ENCODE results near the gene MAP3K19. TPM values are rescaled to one million over a fixed set of nuclear protein-coding genes. Genes with fewer than 3 reads are reported as not detected.
A peak's percentile ranks its signal among the peaks of the same experiment; 100 is the strongest.

Gene MAP3K19
- total RNA-seq, 1 donor from 2014 or later = not detected

GRCh38 chr2:135002836-135003235 lies 44.4 kb downstream of the MAP3K19 start:
- TF ChIP-seq CTCF (IDR thresholded peaks at IDR 0.05; ENCODE audit: unreplicated experiment) = no peak
- H3K27me3 Mint-ChIP-seq (ENCODE audit: unreplicated experiment) = no peaks in the 10 kb centered on the region
- no peaks in the 10 kb centered on the region for H3K36me3 Mint-ChIP-seq (ENCODE audit: low read depth, unreplicated experiment)

GRCh38 chr2:134999521-134999920 lies 47.7 kb downstream of the MAP3K19 start:
- no peaks in the 10 kb centered on the region for H3K9me3 Mint-ChIP-seq (ENCODE audit: unreplicated experiment)
- TF ChIP-seq CTCF (IDR thresholded peaks at IDR 0.05; ENCODE audit: unreplicated experiment) = no peak
- no peaks in the 10 kb centered on the region for H3K36me3 Mint-ChIP-seq (ENCODE audit: low read depth, unreplicated experiment)
- DNase-seq (ENCODE audit: low spot score) = no peak
- no peaks in the 10 kb centered on the region for H3K4me1 Mint-ChIP-seq (ENCODE audit: unreplicated experiment)
- no peaks in the 10 kb centered on the region for H3K27me3 Mint-ChIP-seq (ENCODE audit: unreplicated experiment)
- H3K4me3 Mint-ChIP-seq (ENCODE audit: unreplicated experiment) = no peak overlapping the region
- no peak overlapping the region for H3K27ac Mint-ChIP-seq (ENCODE audit: unreplicated experiment)

More at GRCh38 chr2:135002836-135003235, 44.4 kb downstream of the MAP3K19 start:
- Mint-ChIP-seq H3K4me3 (ENCODE audit: unreplicated experiment) (no peak overlapping the region), H3K9me3 (ENCODE audit: unreplicated experiment) (no peaks in the 10 kb centered on the region), H3K4me1 (ENCODE audit: unreplicated experiment) (no peaks in the 10 kb centered on the region), H3K27ac (ENCODE audit: unreplicated experiment) (no peak overlapping the region)
- no peak for DNase-seq (ENCODE audit: low spot score)

GRCh38 chr2:134988994-134989605 lies 58.1 kb downstream of the MAP3K19 start:
- Mint-ChIP-seq H3K4me3 (ENCODE audit: unreplicated experiment) (no peak overlapping the region), H3K36me3 (ENCODE audit: low read depth, unreplicated experiment) (peaks cover 3% of the 10 kb centered on the region), H3K4me1 (ENCODE audit: unreplicated experiment) (no peaks in the 10 kb centered on the region), H3K27me3 (ENCODE audit: unreplicated experiment) (peaks cover 3% of the 10 kb centered on the region), H3K9me3 (ENCODE audit: unreplicated experiment) (peaks cover 2% of the 10 kb centered on the region), H3K27ac (ENCODE audit: unreplicated experiment) (no peak overlapping the region)
- TF ChIP-seq CTCF (IDR thresholded peaks at IDR 0.05; ENCODE audit: unreplicated experiment) = peak; percentile 31
- no peak for DNase-seq (ENCODE audit: low spot score)

- Mint-ChIP-seq H3K4me3 (ENCODE audit: unreplicated experiment) (no peak overlapping the region), H3K27me3 (ENCODE audit: unreplicated experiment) (peaks cover 4% of the 10 kb centered on the region), H3K27ac (ENCODE audit: unreplicated experiment) (no peak overlapping the region), H3K36me3 (ENCODE audit: low read depth, unreplicated experiment) (peaks cover 6% of the 10 kb centered on the region), H3K4me1 (ENCODE audit: unreplicated experiment) (no peaks in the 10 kb centered on the region), H3K9me3 (ENCODE audit: unreplicated experiment) (peaks cover 7% of the 10 kb centered on the region)
- DNase-seq (ENCODE audit: low spot score) = no peak
- no peak for TF ChIP-seq CTCF (IDR thresholded peaks at IDR 0.05; ENCODE audit: unreplicated experiment)
These were observed 62.2 kb downstream of the MAP3K19 start for GRCh38 chr2:134985061-134985460.

- Mint-ChIP-seq H3K9me3 (ENCODE audit: unreplicated experiment) (peaks cover 7% of the 10 kb centered on the region), H3K27ac (ENCODE audit: unreplicated experiment) (no peak overlapping the region)
These were observed 64.6 kb downstream of the MAP3K19 start for GRCh38 chr2:134982603-134983002.

More at GRCh38 chr2:134982603-134983002, 64.6 kb downstream of the MAP3K19 start:
- H3K4me3 Mint-ChIP-seq (ENCODE audit: unreplicated experiment) = no peak overlapping the region
- no peak for DNase-seq (ENCODE audit: low spot score)
- H3K36me3 Mint-ChIP-seq (ENCODE audit: low read depth, unreplicated experiment) = peaks cover 10% of the 10 kb centered on the region
- TF ChIP-seq CTCF (IDR thresholded peaks at IDR 0.05; ENCODE audit: unreplicated experiment) = no peak
- H3K27me3 Mint-ChIP-seq (ENCODE audit: unreplicated experiment) = peaks cover 8% of the 10 kb centered on the region
- H3K4me1 Mint-ChIP-seq (ENCODE audit: unreplicated experiment) = peaks cover 3% of the 10 kb centered on the region

Measured in endothelial cell (in vitro differentiated cells).